H1 (cell line): ENCODE data around the gene PJVK. TPM values are rescaled to one million over a fixed set of nuclear protein-coding genes. Genes with fewer than 3 reads are reported as not detected.

Source experiments
- CTCF ChIA-PET: fragments of 300-600 bp; sonication (Branson Sonifier 250); formaldehyde crosslinking; loops from one replicate; lab custom pipeline; 2021; ENCODE audit not compliant: partially characterized antibody; lab: Charles Lee
- POLR2A ChIA-PET: fragments of 300-600 bp; sonication (Branson Sonifier 250); formaldehyde crosslinking; loops from one replicate; lab custom pipeline; 2021; ENCODE audit warnings: inconsistent platforms; ENCODE audit not compliant: partially characterized antibody; lab: Charles Lee
- DNase-seq, 2 experiments: peaks; one replicate each; pipeline versions ENCODE4 v3.0.0 to v3.0.0-alpha.2; 2010 to 2022; ENCODE audit warnings: low spot score in 2 of 2, low read depth in 1 of 2, mixed read lengths in 1 of 2
- FAIRE-seq: peaks from 2 replicates; lab custom pipeline; 2011; peaks lifted over from hg19 to GRCh38; lab: Jason Lieb, UNC
- H2AFZ ChIP-seq: 2 replicates; pipeline ENCODE4 v1.8.1; 2012; ENCODE audit warnings: low read length, inconsistent platforms
- H2AK5ac ChIP-seq: 2 replicates; pipeline ENCODE4 v1.6.1; 2013; ENCODE audit warnings: low read depth, low read length
- H2BK120ac ChIP-seq: replicated peaks from 2 replicates; pipeline ENCODE3; 2013; ENCODE audit warnings: low read depth, low read length, inconsistent platforms
- H2BK12ac ChIP-seq: 2 replicates; pipeline ENCODE4 v1.6.1; 2013; ENCODE audit warnings: low read depth, low read length
- H2BK15ac ChIP-seq: 2 replicates; pipeline ENCODE4 v1.6.1; 2013; ENCODE audit warnings: low read length
- H2BK20ac ChIP-seq: 2 replicates; pipeline ENCODE4 v1.6.1; 2013; ENCODE audit warnings: low read length
- H2BK5ac ChIP-seq: 2 replicates; pipeline ENCODE4 v1.6.1; 2013; ENCODE audit warnings: low read depth, low read length
- H3K14ac ChIP-seq: 2 replicates; pipeline ENCODE4 v1.6.1; 2013; ENCODE audit warnings: inconsistent platforms; ENCODE audit not compliant: insufficient read length
- H3K18ac ChIP-seq: 2 replicates; pipeline ENCODE4 v1.6.1; 2013; ENCODE audit warnings: low read length; ENCODE audit errors: extremely low read depth
- H3K23ac ChIP-seq: 2 replicates; pipeline ENCODE4 v1.6.1; 2013; ENCODE audit warnings: inconsistent platforms; ENCODE audit not compliant: insufficient read length
- H3K23me2 ChIP-seq: 2 replicates; pipeline ENCODE4 v1.6.1; 2013; ENCODE audit warnings: low read depth, low read length
- H3K27ac ChIP-seq: 2 replicates; pipeline ENCODE4 v1.6.1; 2011; ENCODE audit warnings: low read depth, low read length, inconsistent platforms
- H3K27me3 ChIP-seq, 4 experiments: replicated peaks in 1 of 4; 1 replicate in 1 of 4; 2 replicates in 3 of 4; pipeline versions ENCODE4 v1.6.1 to v1.8.1; 2011 to 2013; ENCODE audit warnings: low read length in 3 of 4, mild to moderate bottlenecking in 3 of 4, inconsistent platforms in 2 of 4, mixed read lengths in 2 of 4, moderate library complexity in 1 of 4; ENCODE audit not compliant: control insufficient read depth in 3 of 4, insufficient read depth in 3 of 4; ENCODE audit errors: extremely low read depth in 1 of 4
- H3K36me3 ChIP-seq, 4 experiments: 2 replicates each; pipeline versions ENCODE4 v1.6.1 to v1.8.1; 2011 to 2013; ENCODE audit warnings: mild to moderate bottlenecking in 4 of 4, low read length in 3 of 4, moderate library complexity in 2 of 4, control low read depth in 1 of 4, inconsistent platforms in 1 of 4; ENCODE audit not compliant: insufficient read depth in 4 of 4, control insufficient read depth in 2 of 4
- H3K4ac ChIP-seq: replicated peaks from 2 replicates; pipeline ENCODE3; 2013; ENCODE audit warnings: low read length, low read depth, mixed read lengths, inconsistent platforms; ENCODE audit not compliant: insufficient read length
- H3K4me1 ChIP-seq, 4 experiments: replicated peaks in 1 of 4; 1 replicate in 1 of 4; 2 replicates in 3 of 4; pipeline versions ENCODE4 v1.6.1 to v1.8.1; 2011 to 2013; ENCODE audit warnings: low read length in 3 of 4, inconsistent platforms in 2 of 4, mixed read lengths in 1 of 4; ENCODE audit not compliant: insufficient read depth in 4 of 4, control insufficient read depth in 3 of 4
- H3K4me2 ChIP-seq, 2 experiments: 2 replicates each; pipeline versions ENCODE4 v1.6.1 to v1.8.1; 2011 to 2013; ENCODE audit warnings: low read depth in 2 of 2, low read length in 2 of 2, control low read depth in 1 of 2, inconsistent platforms in 1 of 2, mild to moderate bottlenecking in 1 of 2; ENCODE audit not compliant: insufficient read depth in 1 of 2
- H3K4me3 ChIP-seq, 4 experiments: fragments of 200-600, 300-600 bp in 1 of 4; sonication (generic), shearing (Covaris generic), sonication (Bioruptor Twin) in 1 of 4; 2 replicates each; pipeline versions ENCODE4 v1.5.1 to v1.8.1; 2011 to 2016; ENCODE audit warnings: low read length in 4 of 4, low read depth in 3 of 4, control low read depth in 2 of 4, inconsistent platforms in 2 of 4, mild to moderate bottlenecking in 2 of 4, mixed read lengths in 1 of 4, moderate library complexity in 1 of 4; ENCODE audit not compliant: insufficient read depth in 2 of 4; ENCODE audit errors: extremely low read depth in 1 of 4
- H3K56ac ChIP-seq: replicated peaks from 2 replicates; pipeline ENCODE3; 2013; ENCODE audit warnings: low read depth, mild to moderate bottlenecking, mixed read lengths, low read length, inconsistent platforms; ENCODE audit not compliant: insufficient read length
- H3K79me1 ChIP-seq: 2 replicates; pipeline ENCODE4 v1.6.1; 2013; ENCODE audit warnings: low read depth, low read length, control low read depth
- H3K79me2 ChIP-seq, 2 experiments: 2 replicates each; pipeline versions ENCODE4 v1.6.1 to v1.8.1; 2012 to 2013; ENCODE audit warnings: low read length in 2 of 2, mild to moderate bottlenecking in 2 of 2, inconsistent platforms in 1 of 2; ENCODE audit not compliant: insufficient read depth in 2 of 2, control insufficient read depth in 1 of 2
- H3K9ac ChIP-seq, 4 experiments: replicated peaks in 1 of 4; 1 replicate in 1 of 4; 2 replicates in 3 of 4; pipeline versions ENCODE4 v1.6.1 to v1.8.1; 2011 to 2013; ENCODE audit warnings: low read depth in 3 of 4, low read length in 3 of 4, control low read depth in 2 of 4, mild to moderate bottlenecking in 2 of 4, moderate library complexity in 2 of 4, inconsistent platforms in 1 of 4; ENCODE audit errors: extremely low read depth in 1 of 4
- H3K9me3 ChIP-seq, 2 experiments: 2 replicates each; pipeline versions ENCODE4 v1.6.1 to v1.8.1; 2012 to 2013; ENCODE audit warnings: mild to moderate bottlenecking in 2 of 2, moderate library complexity in 2 of 2, control low read depth in 1 of 2, inconsistent platforms in 1 of 2, low read depth in 1 of 2, low read length in 1 of 2, mixed read lengths in 1 of 2; ENCODE audit not compliant: insufficient read depth in 2 of 2
- H4K20me1 ChIP-seq, 2 experiments: replicated peaks in 1 of 2; 2 replicates each; pipeline versions ENCODE3 to v1.8.1; 2011 to 2013; ENCODE audit warnings: inconsistent platforms in 2 of 2, low read length in 2 of 2, mild to moderate bottlenecking in 1 of 2; ENCODE audit not compliant: insufficient read depth in 2 of 2, control insufficient read depth in 1 of 2
- H4K5ac ChIP-seq: 2 replicates; pipeline ENCODE4 v1.6.1; 2013; ENCODE audit warnings: low read length, low read depth, mixed read lengths, inconsistent platforms; ENCODE audit not compliant: insufficient read length
- H4K8ac ChIP-seq: 2 replicates; pipeline ENCODE4 v1.8.0; 2013; ENCODE audit warnings: mild to moderate bottlenecking, moderate library complexity, low read length, inconsistent platforms; ENCODE audit not compliant: insufficient read depth; ENCODE audit errors: extremely low read depth
- H4K91ac ChIP-seq: replicated peaks from 2 replicates; pipeline ENCODE3; 2013; ENCODE audit warnings: low read length, mixed read lengths, inconsistent platforms; ENCODE audit not compliant: insufficient read length
- E2F6 ChIP-seq: IDR thresholded peaks from 2 replicates; pipeline ENCODE4 v1.6.1; 2012; ENCODE audit warnings: inconsistent platforms
- HDAC2 ChIP-seq, 2 experiments: fragments of 300-600 bp in 1 of 2; sonication (generic) in 1 of 2; IDR thresholded peaks; 2 replicates each; pipeline ENCODE4 v1.6.1; 2011 to 2012; ENCODE audit warnings: low read depth in 2 of 2, low read length in 2 of 2, mild to moderate bottlenecking in 2 of 2, moderate library complexity in 2 of 2, borderline replicate concordance in 1 of 2, inconsistent platforms in 1 of 2
- RAD21 ChIP-seq, 2 experiments: IDR thresholded peaks in 1 of 2; conservative IDR thresholded peaks in 1 of 2; 2 replicates each; pipeline ENCODE4 v1.6.1; 2011; ENCODE audit warnings: low read depth in 2 of 2, low read length in 2 of 2, improper control_type of control experiment in 1 of 2, inconsistent platforms in 1 of 2, mild to moderate bottlenecking in 1 of 2, moderate library complexity in 1 of 2
- RXRA ChIP-seq: IDR thresholded peaks from 2 replicates; pipeline ENCODE4 v1.6.1; 2011; ENCODE audit warnings: low read depth, mild to moderate bottlenecking, low read length, moderate library complexity; ENCODE audit not compliant: insufficient read depth
- SUZ12 ChIP-seq: fragments of 200-600 bp; sonication (generic); IDR thresholded peaks from 2 replicates; pipeline ENCODE4 v1.6.1; 2012; ENCODE audit warnings: mild to moderate bottlenecking, inconsistent platforms, low read length, moderate library complexity, mixed read lengths
- TCF12 ChIP-seq: IDR thresholded peaks from 2 replicates; pipeline ENCODE4 v1.6.1; 2011; ENCODE audit warnings: low read depth, mild to moderate bottlenecking, low read length
- WGBS, 2 experiments: shearing (Covaris generic) in 1 of 2; methylation state at CpG; one replicate each; pipeline versions ENCODE4 v1.1.6 to v1.1.7; 2013 to 2015; ENCODE audit warnings: low lambda C conversion rate in 2 of 2, mixed read lengths in 2 of 2, inconsistent platforms in 1 of 2, low coverage in 1 of 2, missing lambda C conversion rate in 1 of 2; ENCODE audit not compliant: insufficient replicate concordance in 2 of 2, insufficient coverage in 1 of 2, insufficient read length in 1 of 2; ENCODE audit errors: extremely low coverage in 1 of 2, missing lambda C conversion rate in 1 of 2; 5-methylcytosine and 5-hydroxymethylcytosine counted together
- polyA plus RNA-seq, 7 experiments: library from polyadenylated mRNA; depleted of rRNA in 3 of 7; stranded (reverse) in 5 of 7; unstranded in 2 of 7; fragments of >200 nt in 5 of 7; fragments of 200-250 nt in 2 of 7; gene quantifications; 1 replicate in 5 of 7; 2 replicates in 1 of 7; 4 replicates in 1 of 7; pipeline versions ENCODE4 v1.2.1 to v1.2.3, GENCODE V29; 2011 to 2013; ENCODE audit warnings: missing spikeins in 2 of 7, mixed read lengths in 2 of 7
- total RNA-seq: library from RNA; stranded (reverse); fragmentation: NEBNext Ultra II Directional; extraction: Animal tissue kit (Norgen Biotek cat#: 25700); gene quantifications from 2 replicates; pipeline ENCODE4 v1.2.1, GENCODE V29; 2021

Gene PJVK
- total and polyA plus RNA-seq, 2 of the 8 experiments (the other 6 are each of a cell fraction or from before 2014, with no cell fraction given) = 2.4 to 2.8 TPM

- H4K8ac ChIP-seq = no peak overlapping the region
- no peaks in the 10 kb centered on the region for H3K79me2 ChIP-seq
- H2BK20ac ChIP-seq = no peak overlapping the region
- H3K9ac ChIP-seq = no peak overlapping the region
- DNase-seq (no peak), FAIRE-seq (no peak)
- H2BK120ac ChIP-seq = no peak overlapping the region
- no peaks in the 10 kb centered on the region for H3K23me2 ChIP-seq
- H3K4me3 ChIP-seq = no peak overlapping the region
- no peak overlapping the region for H4K5ac ChIP-seq
- no peak overlapping the region for H3K27ac ChIP-seq
- H2BK5ac ChIP-seq = no peak overlapping the region
- no peaks in the 10 kb centered on the region for H4K20me1 ChIP-seq
- H3K23ac ChIP-seq = no peak overlapping the region
- H2AK5ac ChIP-seq = no peak overlapping the region
- no peak overlapping the region for H3K4ac ChIP-seq
- H2BK12ac ChIP-seq = no peak overlapping the region
- POLR2A ChIA-PET = interaction anchor here (0.9 kb wide), 1 partner anchor 22 kb away, joined by 4 read pairs; the partner anchor contains the start of genes PJVK and PRKRA
- no peak overlapping the region for H3K14ac ChIP-seq
- no peak overlapping the region for H2AFZ ChIP-seq
- H3K9me3 ChIP-seq = no peaks in the 10 kb centered on the region
- H3K27me3 ChIP-seq = no peaks in the 10 kb centered on the region
- no peak overlapping the region for H3K56ac ChIP-seq
- H3K4me2 ChIP-seq = no peak overlapping the region
- TF ChIP-seq SUZ12 (no peak), RXRA (no peak), RAD21 (IDR thresholded peaks at IDR 0.05 in 1 of 2, conservative IDR thresholded peaks at IDR 0.05 in 1 of 2; ENCODE audit: low read depth in 2 of 2, low read length in 2 of 2) (no peak), E2F6 (no peak), HDAC2 (IDR thresholded peaks at IDR 0.05; ENCODE audit: borderline replicate concordance in 1 of 2, low read depth in 2 of 2, low read length in 2 of 2) (no peak), TCF12 (no peak)
- TF ChIP-seq, all 59 proteins: peak for 0
- Histone ChIP-seq H3K4me1 (no peaks in the 10 kb centered on the region), H4K91ac (no peak overlapping the region), H3K18ac (no peak overlapping the region), H2BK15ac (no peak overlapping the region), H3K36me3 (no peaks in the 10 kb centered on the region), H3K79me1 (no peaks in the 10 kb centered on the region; the same call in 1 of the 2 replicates)
- CTCF ChIA-PET = interaction anchor here (1.0 kb wide), 1 partner anchor 19 kb away, joined by 3 read pairs; no protein-coding TSS in a partner anchor
- WGBS, 2 experiments = 94% methylated on average over 2 of the region's 2 CpGs; no CpG with 5 or more reads in 1 of the 2 experiments
Measured at GRCh38 chr2:178473373-178473772, 22.2 kb downstream of the PJVK start.
